Dendritic cell treated with granulocyte-macrophage colony-stimulating factor and Interleukin-4, amounts not matched to agents 40 ng/mL and 50 ng/mL, for 4 days (primary cell): Measurements from ENCODE around the gene CBX1.
"Not testable (repeated sequence)": the region's sequence is repeated elsewhere in the genome, so short reads cannot be mapped to it uniquely, and the experiment has no call there.

ENCODE experiments used
- H3K27ac Mint-ChIP-seq: one replicate; pipeline ENCODE4 v1.8.0; 2022; ENCODE audit warnings: mild to moderate bottlenecking, mixed read lengths
- H3K27me3 Mint-ChIP-seq: one replicate; pipeline ENCODE4 v1.8.0; 2022; ENCODE audit warnings: mild to moderate bottlenecking, mixed read lengths
- H3K36me3 Mint-ChIP-seq: one replicate; pipeline ENCODE4 v1.8.0; 2022; ENCODE audit warnings: low read depth, mixed read lengths
- H3K4me1 Mint-ChIP-seq: one replicate; pipeline ENCODE4 v1.8.0; 2022; ENCODE audit warnings: low read depth, mixed read lengths
- H3K4me3 Mint-ChIP-seq: one replicate; pipeline ENCODE4 v1.8.0; 2022; ENCODE audit warnings: mild to moderate bottlenecking, moderate library complexity, mixed read lengths
- H3K9me3 Mint-ChIP-seq: one replicate; pipeline ENCODE4 v1.8.0; 2022; ENCODE audit warnings: mixed read lengths
- intact Hi-C: fragments of 100-400 bp; cut with micrococcal nuclease; formaldehyde crosslinking; loops from one replicate; pipeline ENCODE4 v1.15.0; 2022

Gene CBX1

GRCh38 chr17:48047741-48048383, 53.4 kb downstream of the CBX1 start, which contains the start of gene NFE2L1:
Gene NFE2L1 (plus strand): TSS chr17:48048359. CDS start chr17:48051119, 2,760 bp downstream.
- peaks cover 59% of the 10 kb centered on the region for H3K4me1 Mint-ChIP-seq
- H3K27ac Mint-ChIP-seq = peak within 1 kb of the TSS; percentile 95
- no peaks in the 10 kb centered on the region for H3K9me3 Mint-ChIP-seq
- peak within 1 kb of the TSS; percentile 85 for H3K4me3 Mint-ChIP-seq
- intact Hi-C loops = loop anchor here (1.0 to 2.0 kb wide), 2 partner anchors 23 to 59 kb away; partner anchors contain the start of gene SNX11
- H3K27me3 Mint-ChIP-seq = peaks cover under 1% of the 10 kb centered on the region
- peaks cover 55% of the 10 kb centered on the region for H3K36me3 Mint-ChIP-seq

GRCh38 chr17:48047113-48047740, 54.1 kb downstream of the CBX1 start:
- H3K9me3 Mint-ChIP-seq = no peaks in the 10 kb centered on the region
- H3K36me3 Mint-ChIP-seq = peaks cover 49% of the 10 kb centered on the region
- peak overlapping the region; percentile 85 for H3K4me3 Mint-ChIP-seq
- H3K27me3 Mint-ChIP-seq = peaks cover 7% of the 10 kb centered on the region
- H3K4me1 Mint-ChIP-seq = peaks cover 53% of the 10 kb centered on the region
- H3K27ac Mint-ChIP-seq = peak overlapping the region; percentile 95
- intact Hi-C loops = no loop called here

- no peaks in the 10 kb centered on the region for H3K9me3 Mint-ChIP-seq
- H3K4me1 Mint-ChIP-seq = peaks cover 46% of the 10 kb centered on the region
- H3K36me3 Mint-ChIP-seq = peaks cover 39% of the 10 kb centered on the region
- intact Hi-C loops = no loop called here
- peaks cover 10% of the 10 kb centered on the region for H3K27me3 Mint-ChIP-seq
- H3K27ac Mint-ChIP-seq = peak overlapping the region; percentile 64
- H3K4me3 Mint-ChIP-seq = no peak overlapping the region
Observed at GRCh38 chr17:48046296-48046695, 55.0 kb downstream of the CBX1 start.

- no peaks in the 10 kb centered on the region for H3K9me3 Mint-ChIP-seq
- peaks cover 31% of the 10 kb centered on the region for H3K36me3 Mint-ChIP-seq
- peaks cover 40% of the 10 kb centered on the region for H3K4me1 Mint-ChIP-seq
- H3K4me3 Mint-ChIP-seq = no peak overlapping the region
- intact Hi-C loops = no loop called here
- peaks cover 13% of the 10 kb centered on the region for H3K27me3 Mint-ChIP-seq
- H3K27ac Mint-ChIP-seq = no peak overlapping the region
Observed at GRCh38 chr17:48045316-48046001, 55.8 kb downstream of the CBX1 start.

- Mint-ChIP-seq H3K36me3 (peaks cover 26% of the 10 kb centered on the region), H3K27me3 (peaks cover 16% of the 10 kb centered on the region), H3K4me1 (peaks cover 34% of the 10 kb centered on the region), H3K9me3 (no peaks in the 10 kb centered on the region), H3K27ac (no peak overlapping the region), H3K4me3 (no peak overlapping the region)
- intact Hi-C loops = no loop called here
Observed at GRCh38 chr17:48044851-48045250, 56.4 kb downstream of the CBX1 start.

GRCh38 chr17:48043176-48043575, 58.1 kb downstream of the CBX1 start:
- intact Hi-C loops = no loop called here
- peaks cover 15% of the 10 kb centered on the region for H3K36me3 Mint-ChIP-seq
- no peak overlapping the region for H3K4me3 Mint-ChIP-seq
- no peaks in the 10 kb centered on the region for H3K9me3 Mint-ChIP-seq
- H3K27me3 Mint-ChIP-seq = peaks cover 32% of the 10 kb centered on the region
- H3K4me1 Mint-ChIP-seq = peaks cover 30% of the 10 kb centered on the region
- no peak overlapping the region for H3K27ac Mint-ChIP-seq

GRCh38 chr17:48038687-48039086, 62.6 kb downstream of the CBX1 start:
- Mint-ChIP-seq H3K27ac (no peak overlapping the region), H3K9me3 (no peaks in the 10 kb centered on the region), H3K4me3 (no peak overlapping the region), H3K4me1 (peaks cover 22% of the 10 kb centered on the region), H3K27me3 (peaks cover 54% of the 10 kb centered on the region), H3K36me3 (no peaks in the 10 kb centered on the region)
- intact Hi-C loops = no loop called here

GRCh38 chr17:48037838-48038323, 63.4 kb downstream of the CBX1 start:
- Mint-ChIP-seq H3K36me3 (no peaks in the 10 kb centered on the region), H3K27ac (no peak overlapping the region), H3K9me3 (no peaks in the 10 kb centered on the region), H3K27me3 (peaks cover 61% of the 10 kb centered on the region), H3K4me3 (peak overlapping the region; percentile 76), H3K4me1 (peaks cover 22% of the 10 kb centered on the region)
- intact Hi-C loops = no loop called here

GRCh38 chr17:48037036-48037837, 64.0 kb downstream of the CBX1 start, which contains the start of gene COPZ2:
Gene COPZ2 (minus strand): TSS chr17:48037797. CDS start chr17:48037777, 20 bp downstream.
- H3K4me1 Mint-ChIP-seq = peaks cover 22% of the 10 kb centered on the region
- intact Hi-C loops = no loop called here
- peak within 1 kb of the TSS; percentile 80 for H3K4me3 Mint-ChIP-seq
- no peaks in the 10 kb centered on the region for H3K36me3 Mint-ChIP-seq
- H3K27ac Mint-ChIP-seq = peak within 1 kb of the TSS; percentile 52
- H3K9me3 Mint-ChIP-seq = no peaks in the 10 kb centered on the region
- peaks cover 59% of the 10 kb centered on the region for H3K27me3 Mint-ChIP-seq

- intact Hi-C loops = no loop called here
- Mint-ChIP-seq H3K36me3 (no peaks in the 10 kb centered on the region), H3K9me3 (no peaks in the 10 kb centered on the region), H3K27me3 (peaks cover 62% of the 10 kb centered on the region), H3K27ac (no peak overlapping the region), H3K4me3 (peak overlapping the region; percentile 80), H3K4me1 (peaks cover 22% of the 10 kb centered on the region)
Observed at GRCh38 chr17:48036693-48037035, 64.6 kb downstream of the CBX1 start.

- Mint-ChIP-seq H3K4me1 (peaks cover 18% of the 10 kb centered on the region), H3K27me3 (peaks cover 65% of the 10 kb centered on the region)
- H3K27ac Mint-ChIP-seq, intact Hi-C loops, H3K36me3 Mint-ChIP-seq, H3K9me3 Mint-ChIP-seq, H3K4me3 Mint-ChIP-seq: not testable (repeated sequence)
Observed at GRCh38 chr17:48034734-48035133, 66.5 kb downstream of the CBX1 start.

- intact Hi-C loops = no loop called here
- no peaks in the 10 kb centered on the region for H3K36me3 Mint-ChIP-seq
- H3K27me3 Mint-ChIP-seq = peaks cover 52% of the 10 kb centered on the region
- no peak overlapping the region for H3K4me3 Mint-ChIP-seq
- no peak overlapping the region for H3K27ac Mint-ChIP-seq
- no peaks in the 10 kb centered on the region for H3K9me3 Mint-ChIP-seq
- H3K4me1 Mint-ChIP-seq = peaks cover 10% of the 10 kb centered on the region
Observed at GRCh38 chr17:48031966-48032365, 69.3 kb downstream of the CBX1 start.

GRCh38 chr17:48030531-48030930, 70.7 kb downstream of the CBX1 start:
- intact Hi-C loops = no loop called here
- Mint-ChIP-seq H3K36me3 (no peaks in the 10 kb centered on the region), H3K9me3 (no peaks in the 10 kb centered on the region), H3K4me1 (peaks cover 17% of the 10 kb centered on the region), H3K27ac (no peak overlapping the region), H3K27me3 (peaks cover 46% of the 10 kb centered on the region), H3K4me3 (no peak overlapping the region)
